RWPE2 (cell line): Measurements from ENCODE around the gene KIRREL3.

Source experiments
- ATAC-seq: fragments of 200-7000 bp; cut with Tn5 transposase; 3 replicates; pipeline ENCODE4 v1.9.1; 2021; ENCODE audit warnings: low read depth
- DNase-seq: peaks from one replicate; pipeline ENCODE4 v3.0.0-alpha.2; 2020; ENCODE audit warnings: low spot score
- H3K27ac ChIP-seq: fragments of 450-650 bp; 2 replicates; pipeline ENCODE4 v1.5.1; 2017; ENCODE audit warnings: mild to moderate bottlenecking; ENCODE audit not compliant: poor library complexity, severe bottlenecking
- H3K27me3 ChIP-seq: fragments of 250-450 bp; sonication (Bioruptor Pico); 2 replicates; pipeline ENCODE4 v1.5.1; 2021; ENCODE audit warnings: mild to moderate bottlenecking, moderate library complexity; ENCODE audit not compliant: insufficient read depth, poor library complexity, severe bottlenecking
- H3K36me3 ChIP-seq: fragments of 250-450 bp; sonication (Bioruptor Pico); 2 replicates; pipeline ENCODE4 v1.5.1; 2020; ENCODE audit warnings: low read depth, mild to moderate bottlenecking, moderate library complexity
- H3K4me1 ChIP-seq: fragments of 250-450 bp; sonication (Bioruptor Pico); 2 replicates; pipeline ENCODE4 v1.5.1; 2021; ENCODE audit warnings: mild to moderate bottlenecking, moderate library complexity; ENCODE audit not compliant: insufficient read depth, poor library complexity, severe bottlenecking
- H3K4me3 ChIP-seq: fragments of 250-450 bp; sonication (Bioruptor Pico); 2 replicates; pipeline ENCODE4 v1.5.1; 2021; ENCODE audit warnings: mild to moderate bottlenecking, moderate library complexity; ENCODE audit not compliant: severe bottlenecking
- H3K9me3 ChIP-seq: fragments of 250-450 bp; sonication (Bioruptor Pico); 2 replicates; pipeline ENCODE4 v1.5.1; 2021; ENCODE audit warnings: mild to moderate bottlenecking, moderate library complexity; ENCODE audit not compliant: severe bottlenecking
- TF ChIP-seq, protein P1 (sequence below): fragments of 450-650 bp; IDR thresholded peaks from one replicate; pipeline ENCODE4 v1.5.1; 2017; ENCODE audit warnings: mild to moderate bottlenecking, moderate library complexity; ENCODE audit not compliant: poor library complexity, severe bottlenecking

Gene KIRREL3

DNA sequence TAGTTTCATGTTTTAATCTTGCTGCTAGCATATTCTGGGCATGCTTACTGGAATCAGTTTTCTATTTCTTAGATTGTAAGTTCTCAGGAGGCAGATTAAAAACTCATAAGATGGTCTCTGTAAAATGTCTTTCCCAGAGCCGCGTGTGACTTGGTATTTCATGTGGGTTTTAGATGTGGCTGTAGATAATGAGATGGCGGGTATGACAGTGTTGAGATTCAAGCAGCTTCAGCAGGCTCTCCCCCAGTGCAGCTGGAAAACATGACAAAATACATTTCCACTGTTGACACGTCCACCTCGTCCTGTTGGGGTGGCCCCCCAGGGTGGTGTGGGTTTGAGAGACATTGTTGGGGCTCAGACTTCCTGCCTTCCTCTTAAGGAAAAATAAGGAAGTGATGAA lies 106.8 kb downstream of the KIRREL3 start:
- H3K4me3 ChIP-seq, result no peak overlapping the region
- no peaks in the 10 kb centered on the region for H3K27me3 ChIP-seq
- no peak for DNase-seq
- no peaks in the 10 kb centered on the region for H3K4me1 ChIP-seq
- H3K36me3 ChIP-seq, result no peaks in the 10 kb centered on the region
- H3K9me3 ChIP-seq, result no peaks in the 10 kb centered on the region
- ATAC-seq, result no peak
- H3K27ac ChIP-seq, result no peak overlapping the region
- TF ChIP-seq, protein P1, sequence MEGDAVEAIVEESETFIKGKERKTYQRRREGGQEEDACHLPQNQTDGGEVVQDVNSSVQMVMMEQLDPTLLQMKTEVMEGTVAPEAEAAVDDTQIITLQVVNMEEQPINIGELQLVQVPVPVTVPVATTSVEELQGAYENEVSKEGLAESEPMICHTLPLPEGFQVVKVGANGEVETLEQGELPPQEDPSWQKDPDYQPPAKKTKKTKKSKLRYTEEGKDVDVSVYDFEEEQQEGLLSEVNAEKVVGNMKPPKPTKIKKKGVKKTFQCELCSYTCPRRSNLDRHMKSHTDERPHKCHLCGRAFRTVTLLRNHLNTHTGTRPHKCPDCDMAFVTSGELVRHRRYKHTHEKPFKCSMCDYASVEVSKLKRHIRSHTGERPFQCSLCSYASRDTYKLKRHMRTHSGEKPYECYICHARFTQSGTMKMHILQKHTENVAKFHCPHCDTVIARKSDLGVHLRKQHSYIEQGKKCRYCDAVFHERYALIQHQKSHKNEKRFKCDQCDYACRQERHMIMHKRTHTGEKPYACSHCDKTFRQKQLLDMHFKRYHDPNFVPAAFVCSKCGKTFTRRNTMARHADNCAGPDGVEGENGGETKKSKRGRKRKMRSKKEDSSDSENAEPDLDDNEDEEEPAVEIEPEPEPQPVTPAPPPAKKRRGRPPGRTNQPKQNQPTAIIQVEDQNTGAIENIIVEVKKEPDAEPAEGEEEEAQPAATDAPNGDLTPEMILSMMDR, result no peak

- ATAC-seq, result no peak
Observed at GRCh38 chr11:126892756-126893155, 107.8 kb downstream of the KIRREL3 start.

GRCh38 chr11:126891556-126892217 lies 108.9 kb downstream of the KIRREL3 start:
- TF ChIP-seq, protein P1, result no peak
- Histone ChIP-seq H3K27ac (no peak overlapping the region), H3K36me3 (no peaks in the 10 kb centered on the region), H3K4me3 (no peak overlapping the region), H3K27me3 (no peaks in the 10 kb centered on the region), H3K9me3 (no peaks in the 10 kb centered on the region), H3K4me1 (no peaks in the 10 kb centered on the region)
- no peak for ATAC-seq
- DNase-seq, result no peak

More at GRCh38 chr11:126892756-126893155, 107.8 kb downstream of the KIRREL3 start:
- TF ChIP-seq, protein P1, result no peak
- no peak for DNase-seq
- H3K9me3 ChIP-seq, result no peaks in the 10 kb centered on the region
- H3K36me3 ChIP-seq, result no peaks in the 10 kb centered on the region
- H3K4me3 ChIP-seq, result no peak overlapping the region
- no peak overlapping the region for H3K27ac ChIP-seq
- no peaks in the 10 kb centered on the region for H3K4me1 ChIP-seq
- no peaks in the 10 kb centered on the region for H3K27me3 ChIP-seq

GRCh38 chr11:126890561-126890960 lies 110.0 kb downstream of the KIRREL3 start:
- H3K27me3 ChIP-seq, result no peaks in the 10 kb centered on the region
- no peaks in the 10 kb centered on the region for H3K4me1 ChIP-seq
- TF ChIP-seq, protein P1, result no peak
- H3K27ac ChIP-seq, result no peak overlapping the region
- DNase-seq, result no peak
- H3K4me3 ChIP-seq, result no peak overlapping the region
- H3K9me3 ChIP-seq, result no peaks in the 10 kb centered on the region
- ATAC-seq, result no peak
- H3K36me3 ChIP-seq, result no peaks in the 10 kb centered on the region

GRCh38 chr11:126888115-126888712 lies 112.4 kb downstream of the KIRREL3 start:
- Histone ChIP-seq H3K4me3 (no peak overlapping the region), H3K27me3 (no peaks in the 10 kb centered on the region), H3K4me1 (no peaks in the 10 kb centered on the region), H3K9me3 (no peaks in the 10 kb centered on the region), H3K27ac (no peak overlapping the region), H3K36me3 (no peaks in the 10 kb centered on the region)
- TF ChIP-seq, protein P1, result no peak
- DNase-seq, result no peak
- no peak for ATAC-seq
